Parathyroid adenoma (tissue), 2 donors: ENCODE data around the gene HMG20B.

Source experiments
- H2AFZ ChIP-seq: fragments of 300-600 bp; sonication (generic); one replicate; pipeline ENCODE4 v1.7.0; 2017; ENCODE audit warnings: antibody characterized with exemption, mild to moderate bottlenecking
- H3K27ac ChIP-seq: fragments of 300-600 bp; sonication (generic); one replicate; pipeline ENCODE4 v1.7.0; 2017
- H3K27me3 ChIP-seq: fragments of 300-600 bp; sonication (generic); one replicate; pipeline ENCODE4 v1.7.0; 2017; ENCODE audit warnings: low read length; ENCODE audit not compliant: control insufficient read depth, insufficient read depth
- H3K36me3 ChIP-seq: fragments of 300-600 bp; sonication (generic); one replicate; pipeline ENCODE4 v1.7.0; 2017; ENCODE audit warnings: low read length; ENCODE audit not compliant: control insufficient read depth, insufficient read depth
- H3K4me1 ChIP-seq: fragments of 300-600 bp; sonication (generic); one replicate; pipeline ENCODE4 v1.7.0; 2017; ENCODE audit warnings: control low read depth
- H3K4me2 ChIP-seq: fragments of 300-600 bp; sonication (generic); one replicate; pipeline ENCODE4 v1.7.0; 2017; ENCODE audit warnings: low read length
- H3K4me3 ChIP-seq: fragments of 300-600 bp; sonication (generic); one replicate; pipeline ENCODE4 v1.7.0; 2017; ENCODE audit warnings: low read depth, low read length
- H3K79me2 ChIP-seq: fragments of 300-600 bp; sonication (generic); one replicate; pipeline ENCODE4 v1.7.0; 2017; ENCODE audit warnings: control low read depth
- H3K9ac ChIP-seq: fragments of 300-600 bp; sonication (generic); one replicate; pipeline ENCODE4 v1.7.0; 2017; ENCODE audit warnings: mild to moderate bottlenecking
- H3K9me3 ChIP-seq: fragments of 300-600 bp; sonication (generic); one replicate; pipeline ENCODE4 v1.7.0; 2017; ENCODE audit warnings: low read length; ENCODE audit not compliant: control insufficient read depth
- CTCF ChIP-seq: fragments of 300-600 bp; sonication (generic); IDR thresholded peaks from one replicate; pipeline ENCODE4 v1.7.0; 2017; ENCODE audit warnings: antibody characterized with exemption, mild to moderate bottlenecking
- donor health status: primary hyperparathyroidism.

The HMG20B gene

GRCh38 chr19:3626473-3627350 lies 54.0 kb downstream of the HMG20B start, which contains the start of gene CACTIN:
Gene CACTIN, minus strand, starts transcription at chr19:3626790. Its CDS starts 28 bp downstream, at chr19:3626762.
- Histone ChIP-seq H3K36me3 (no peaks in the 10 kb centered on the region), H3K4me1 (no peaks in the 10 kb centered on the region), H3K79me2 (peaks cover 11% of the 10 kb centered on the region), H2AFZ (peak within 1 kb of the TSS; percentile 82), H3K9ac (peak within 1 kb of the TSS; percentile 6), H3K9me3 (no peaks in the 10 kb centered on the region), H3K27ac (peak within 1 kb of the TSS; percentile 86), H3K27me3 (no peaks in the 10 kb centered on the region), H3K4me2 (peak within 1 kb of the TSS; percentile 78), H3K4me3 (peak within 1 kb of the TSS; percentile 86)
- no peak for TF ChIP-seq CTCF

GRCh38 chr19:3627351-3627723 lies 54.6 kb downstream of the HMG20B start:
- H3K36me3 ChIP-seq = no peaks in the 10 kb centered on the region
- no peaks in the 10 kb centered on the region for H3K9me3 ChIP-seq
- peak overlapping the region; percentile 28 for H3K4me3 ChIP-seq
- no peak for TF ChIP-seq CTCF
- H3K27ac ChIP-seq = peak overlapping the region; percentile 86
- no peak overlapping the region for H3K9ac ChIP-seq
- peak overlapping the region; percentile 82 for H2AFZ ChIP-seq
- no peaks in the 10 kb centered on the region for H3K27me3 ChIP-seq
- peak overlapping the region; percentile 44 for H3K4me2 ChIP-seq
- no peaks in the 10 kb centered on the region for H3K4me1 ChIP-seq
- peaks cover 11% of the 10 kb centered on the region for H3K79me2 ChIP-seq
